Right lobe of liver (tissue), 6 donors: ENCODE measurements around the gene MEIS2. TPM values are rescaled to one million over a fixed set of nuclear protein-coding genes. Genes with fewer than 3 reads are reported as not detected.

ENCODE experiments used
- ATAC-seq, 4 donors: fragments of 200-7000 bp; cut with Tn5 transposase; one replicate each; pipeline ENCODE4 v1.9.1; 2020; ENCODE audit warnings: mild to moderate bottlenecking in 4 of 4, moderate library complexity in 4 of 4
- DNase-seq, 3 donors: peaks; one replicate each; pipeline ENCODE4 v3.0.0-alpha.2; 2020
- H3K27ac ChIP-seq, 3 donors: fragments of 200-600 bp; one replicate each; pipeline ENCODE4 v1.8.0; 2022
- H3K27me3 ChIP-seq, 2 donors: fragments of 200-600 bp; one replicate each; pipeline ENCODE4 v1.8.0; 2022
- H3K36me3 ChIP-seq, 4 donors: fragments of 200-600 bp; sonication (generic) in 1 of 4; one replicate each; pipeline versions ENCODE4 v1.5.1 to v1.8.0; 2017 to 2022; ENCODE audit warnings: control low read depth in 1 of 4
- H3K4me1 ChIP-seq, 4 donors: fragments of 200-600 bp; sonication (generic) in 1 of 4; one replicate each; pipeline versions ENCODE4 v1.5.1 to v1.8.0; 2017 to 2022; ENCODE audit warnings: control low read depth in 1 of 4
- H3K4me3 ChIP-seq, 3 donors: fragments of 200-600 bp; one replicate each; pipeline ENCODE4 v1.8.0; 2022
- H3K9me3 ChIP-seq, 4 donors: fragments of 200-600 bp; sonication (generic) in 1 of 4; one replicate each; pipeline versions ENCODE4 v1.5.1 to v1.8.0; 2017 to 2022; ENCODE audit warnings: control low read depth in 1 of 4
- POLR2A ChIP-seq: fragments of 450-650 bp; IDR thresholded peaks from one replicate; pipeline ENCODE4 v1.6.1; 2017; ENCODE audit warnings: antibody characterized with exemption, mild to moderate bottlenecking
- WGBS: methylation state at CpG from one replicate; pipeline ENCODE4 v1.1.6; 2018; ENCODE audit warnings: low coverage, low lambda C conversion rate; ENCODE audit not compliant: insufficient coverage; ENCODE audit errors: missing lambda C conversion rate; 5-methylcytosine and 5-hydroxymethylcytosine counted together
- intact Hi-C, 2 donors: fragments of 100-400 bp; cut with DNase I; formaldehyde crosslinking; loops; one replicate each; pipeline versions ENCODE4 v1.11.2 to v1.14.1; 2022
- total RNA-seq, 6 experiments: library from RNA; depleted of rRNA in 2 of 6; stranded (reverse); fragments of >200 nt in 2 of 6; fragmentation: NEBNext Ultra II Directional in 3 of 6; extraction: Animal tissue kit (Norgen Biotek cat#: 25700) in 3 of 6; gene quantifications; one replicate each; pipeline versions ENCODE4 v1.1.0 to v1.2.4, GENCODE V29; 2016 to 2023
- TF ChIP-seq, protein P1 (sequence below), 4 donors: fragments of 200-600 bp in 3 of 4; fragments of 450-650 bp in 1 of 4; IDR thresholded peaks; one replicate each; pipeline versions ENCODE4 v1.5.1 to v1.8.0; 2016 to 2022; ENCODE audit warnings: antibody characterized with exemption in 4 of 4, mild to moderate bottlenecking in 2 of 4
- donor health status: DM: no; HTN: yes; CAD: no.
- donor health status: DM: no; HTN: no; CAD: no.
- donor health status: DM: no; HTN: no; CAD: no.
- donor health status: DM: no; HTN: yes; CAD: no.
- donor health status: DM: no; HTN: yes; CAD: no.

MEIS2 gene
- total RNA-seq, 6 experiments from 2014 or later, result 6.1 to 18.0 (median 7.9) TPM

- no peak overlapping the region for H3K27ac ChIP-seq
- peaks cover 0 to 16% (median 0%) of the 10 kb centered on the region in 4 donors for H3K4me1 ChIP-seq
- no peak overlapping the region for H3K4me3 ChIP-seq
- ATAC-seq (peak in 3 of 4 donors; percentile 38 to 47 (median 40)), DNase-seq (no peak)
- no peak for TF ChIP-seq POLR2A
- TF ChIP-seq, protein P1, sequence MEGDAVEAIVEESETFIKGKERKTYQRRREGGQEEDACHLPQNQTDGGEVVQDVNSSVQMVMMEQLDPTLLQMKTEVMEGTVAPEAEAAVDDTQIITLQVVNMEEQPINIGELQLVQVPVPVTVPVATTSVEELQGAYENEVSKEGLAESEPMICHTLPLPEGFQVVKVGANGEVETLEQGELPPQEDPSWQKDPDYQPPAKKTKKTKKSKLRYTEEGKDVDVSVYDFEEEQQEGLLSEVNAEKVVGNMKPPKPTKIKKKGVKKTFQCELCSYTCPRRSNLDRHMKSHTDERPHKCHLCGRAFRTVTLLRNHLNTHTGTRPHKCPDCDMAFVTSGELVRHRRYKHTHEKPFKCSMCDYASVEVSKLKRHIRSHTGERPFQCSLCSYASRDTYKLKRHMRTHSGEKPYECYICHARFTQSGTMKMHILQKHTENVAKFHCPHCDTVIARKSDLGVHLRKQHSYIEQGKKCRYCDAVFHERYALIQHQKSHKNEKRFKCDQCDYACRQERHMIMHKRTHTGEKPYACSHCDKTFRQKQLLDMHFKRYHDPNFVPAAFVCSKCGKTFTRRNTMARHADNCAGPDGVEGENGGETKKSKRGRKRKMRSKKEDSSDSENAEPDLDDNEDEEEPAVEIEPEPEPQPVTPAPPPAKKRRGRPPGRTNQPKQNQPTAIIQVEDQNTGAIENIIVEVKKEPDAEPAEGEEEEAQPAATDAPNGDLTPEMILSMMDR (IDR thresholded peaks at IDR 0.05), result no peak
- H3K36me3 ChIP-seq, result no peaks in the 10 kb centered on the region
- intact Hi-C loops, result no loop called here
- WGBS, result 50% methylated on average over 14 of the region's 38 CpGs
- H3K27me3 ChIP-seq, result peaks cover 0 to 36% of the 10 kb centered on the region in 2 donors
- H3K9me3 ChIP-seq, result no peaks in the 10 kb centered on the region
Observed at GRCh38 chr15:36877796-36878683, 222.3 kb downstream of the MEIS2 start.

DNA sequence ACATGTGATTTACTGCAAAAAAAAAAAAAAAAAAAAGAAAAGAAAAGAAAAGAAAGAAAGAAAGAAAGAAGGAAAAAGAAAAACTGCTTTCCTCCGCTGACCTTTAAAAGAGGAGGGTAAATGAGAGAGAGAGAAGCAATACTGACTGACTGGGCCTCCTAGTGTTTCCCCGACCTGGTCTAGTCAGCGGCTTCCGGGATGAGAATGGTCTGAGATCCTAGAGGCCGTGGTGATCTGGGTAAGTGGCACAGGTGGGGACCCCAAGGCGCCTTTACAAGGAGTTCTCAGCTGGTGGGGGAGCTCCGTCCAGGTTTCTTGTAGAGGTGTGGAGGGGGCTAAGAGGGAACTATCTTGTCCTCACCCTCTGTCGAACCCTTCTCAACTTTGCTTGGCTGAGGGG is 223.1 kb downstream of the MEIS2 start:
- H3K4me1 ChIP-seq, result peaks cover 0 to 11% (median 0%) of the 10 kb centered on the region in 4 donors
- WGBS, result 58% methylated on average over 4 of the region's 8 CpGs
- peak in 1 of 4 donors; percentile 10 for ATAC-seq
- intact Hi-C loops, result no loop called here
- peaks cover 0 to 30% of the 10 kb centered on the region in 2 donors for H3K27me3 ChIP-seq
- no peak for TF ChIP-seq POLR2A
- TF ChIP-seq, protein P1 (IDR thresholded peaks at IDR 0.05), result no peak
- H3K27ac ChIP-seq, result no peak overlapping the region
- no peak for DNase-seq
- no peaks in the 10 kb centered on the region for H3K36me3 ChIP-seq
- H3K4me3 ChIP-seq, result no peak overlapping the region
- no peaks in the 10 kb centered on the region for H3K9me3 ChIP-seq

DNA sequence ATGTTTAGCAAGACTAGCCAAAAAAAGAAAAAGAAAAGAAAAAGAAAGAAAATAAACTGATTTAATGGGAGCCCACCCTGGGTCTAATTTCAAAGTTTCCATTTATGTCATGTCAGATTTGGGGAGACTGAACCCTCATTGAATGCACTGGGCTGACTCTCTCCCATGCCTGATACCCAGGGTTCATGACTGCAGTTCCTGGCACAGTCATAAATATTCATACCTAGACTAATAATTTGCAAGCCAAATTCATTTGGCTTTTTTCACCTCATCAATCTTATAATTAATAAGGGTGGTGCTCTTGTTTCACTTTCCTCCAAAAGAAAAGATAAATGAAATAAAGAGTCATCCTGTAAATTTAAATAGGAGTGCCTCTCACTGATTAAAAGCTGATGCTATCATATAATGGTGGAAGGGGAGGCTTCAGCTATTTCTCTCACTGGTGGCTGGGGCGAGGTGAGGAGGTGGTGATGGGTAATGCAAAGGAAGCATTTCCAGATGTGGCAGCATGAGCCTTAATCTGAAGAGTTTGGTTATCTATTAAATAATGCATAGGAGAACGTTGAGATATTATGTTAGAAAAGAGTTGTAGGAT is 224.5 kb downstream of the MEIS2 start:
- WGBS, result 28% methylated on average over 2 of the region's 2 CpGs
- Histone ChIP-seq H3K9me3 (no peaks in the 10 kb centered on the region), H3K36me3 (no peaks in the 10 kb centered on the region), H3K4me1 (peaks cover 0 to 11% (median 0%) of the 10 kb centered on the region in 4 donors), H3K27me3 (peaks cover 0 to 16% of the 10 kb centered on the region in 2 donors), H3K4me3 (no peak overlapping the region), H3K27ac (no peak overlapping the region)
- TF ChIP-seq, protein P1 (IDR thresholded peaks at IDR 0.05), result no peak
- TF ChIP-seq POLR2A, result no peak
- DNase-seq (no peak), ATAC-seq (no peak)
- intact Hi-C loops, result no loop called here

DNA sequence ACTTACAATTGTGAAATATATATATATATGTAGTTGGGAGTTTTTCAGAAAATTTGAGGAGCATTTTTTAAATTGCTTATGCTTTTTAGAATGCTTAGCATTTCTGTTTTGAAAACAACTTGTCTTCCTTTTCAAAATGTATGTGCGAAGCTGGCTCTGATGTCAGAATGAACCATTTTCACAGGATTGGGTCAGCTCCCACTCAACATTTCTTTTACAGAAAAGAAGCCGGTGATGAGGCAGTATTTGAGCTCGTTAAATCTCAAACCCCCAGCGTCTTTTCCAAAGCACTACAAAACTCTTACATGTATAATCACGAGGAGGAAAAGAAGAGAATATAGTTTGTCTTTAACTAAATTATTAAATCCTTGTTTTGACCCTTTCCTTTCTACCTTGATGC is 225.4 kb downstream of the MEIS2 start:
- TF ChIP-seq POLR2A, result no peak
- TF ChIP-seq, protein P1 (IDR thresholded peaks at IDR 0.05), result no peak
- H3K4me1 ChIP-seq, result peaks cover 0 to 2% (median 0%) of the 10 kb centered on the region in 4 donors
- no peak for ATAC-seq
- intact Hi-C loops, result no loop called here
- H3K27ac ChIP-seq, result no peak overlapping the region
- no peak for DNase-seq
- H3K4me3 ChIP-seq, result no peak overlapping the region
- no peaks in the 10 kb centered on the region for H3K36me3 ChIP-seq
- WGBS, result 69% methylated on average over 5 of the region's 5 CpGs
- H3K9me3 ChIP-seq, result no peaks in the 10 kb centered on the region
- peaks cover 0 to 7% of the 10 kb centered on the region in 2 donors for H3K27me3 ChIP-seq
